Measurements from ENCODE around the gene RRP8. TPM values are rescaled to one million over a fixed set of nuclear protein-coding genes. Genes with fewer than 3 reads are reported as not detected.

RRP8 gene
- total RNA-seq, 1 experiment from 2014 or later = 17.8 TPM

- Histone ChIP-seq H3K4me2 (ENCODE audit: low read length) (no peak overlapping the region), H3K9me2 (ENCODE audit: insufficient read depth) (no peaks in the 10 kb centered on the region), H3K9me3 (ENCODE audit: control insufficient read depth in 1 of 2, insufficient read depth in 1 of 2, low read depth in 1 of 2, low read length in 2 of 2) (no peaks in the 10 kb centered on the region), H3K9ac (ENCODE audit: low read length) (no peak overlapping the region), H3K27me3 (ENCODE audit: insufficient read depth, low read length) (no peaks in the 10 kb centered on the region), H3K4me1 (ENCODE audit: control insufficient read depth in 1 of 2, insufficient read depth in 2 of 2, low read length in 2 of 2) (no peaks in the 10 kb centered on the region), H2AFZ (ENCODE audit: low read depth, low read length, poor library complexity, severe bottlenecking) (no peak overlapping the region), H3K36me3 (ENCODE audit: control insufficient read depth in 1 of 2, insufficient read depth in 2 of 2, low read length in 2 of 2) (no peaks in the 10 kb centered on the region), H3K27ac (ENCODE audit: low read depth, low read length) (no peak overlapping the region), H3K4me3 (replicated peaks in 1 of 2; ENCODE audit: low read depth in 1 of 2, low read length in 2 of 2) (no peak overlapping the region), H4K20me1 (ENCODE audit: insufficient read depth) (no peaks in the 10 kb centered on the region), H3K79me2 (ENCODE audit: insufficient read depth, low read length) (no peaks in the 10 kb centered on the region)
- CTCF ChIA-PET = no interaction called here
- RAD21 ChIA-PET (ENCODE audit: low non-redundant PET in 1 of 2, low total read pairs in 2 of 2, uncharacterized antibody in 2 of 2, unreplicated experiment in 2 of 2) = no interaction called here
- DNase-seq (ENCODE audit: low read depth, low spot score) = no peak
- intact Hi-C loops (cut with micrococcal nuclease) = no loop called here
- ATAC-seq = no peak
- POLR2A ChIA-PET = no interaction called here
- BruUV-seq (replicated peaks) = no TSS peak
- TF ChIP-seq RAD21 (IDR thresholded peaks at IDR 0.05; ENCODE audit: low read depth) (no peak), EGR1 (IDR thresholded peaks at IDR 0.05; ENCODE audit: low read depth) (no peak), ZBTB33 (IDR thresholded peaks at IDR 0.05; ENCODE audit: extremely low read depth, insufficient replicate concordance, low read length) (no peak), SRF (IDR thresholded peaks at IDR 0.05; ENCODE audit: low read depth) (no peak), CEBPB (IDR thresholded peaks at IDR 0.05; ENCODE audit: low read depth) (no peak), ELF1 (IDR thresholded peaks at IDR 0.05; ENCODE audit: borderline replicate concordance, low read depth) (no peak), EZH2 (IDR thresholded peaks at IDR 0.05) (no peak), CBX3 (IDR thresholded peaks at IDR 0.05; ENCODE audit: low read depth) (no peak), JUND (IDR thresholded peaks at IDR 0.05) (no peak), YY1 (IDR thresholded peaks at IDR 0.05; ENCODE audit: extremely low read depth, insufficient replicate concordance, low read depth, low read length) (no peak)
Observed at GRCh38 chr11:6557063-6557462, 46.4 kb downstream of the RRP8 start.

Data from HCT116 (cell line).